ENCODE results near the gene SRP54.
A peak's percentile ranks its signal among the peaks of the same experiment; 100 is the strongest.
"Not testable (repeated sequence)": the region's sequence is repeated elsewhere in the genome, so short reads cannot be mapped to it uniquely, and the experiment has no call there.

The SRP54 gene

GRCh38 chr14:35046751-35047536 is 64.2 kb downstream of the SRP54 start:
- peak in 24 of 58 donors; percentile 4 to 74 (median 52) for DNase-seq

GRCh38 chr14:35047976-35048513 is 65.3 kb downstream of the SRP54 start:
- DNase-seq: no peak

- no peak for DNase-seq
Measured at GRCh38 chr14:35050652-35051051, 67.9 kb downstream of the SRP54 start.

GRCh38 chr14:35051796-35052195 is 69.0 kb downstream of the SRP54 start:
- no peak for DNase-seq

- DNase-seq: no peak
Measured at GRCh38 chr14:35052637-35053036, 69.8 kb downstream of the SRP54 start.

- not testable (repeated sequence) for DNase-seq
Measured at GRCh38 chr14:35061113-35061791, 78.5 kb downstream of the SRP54 start.

- not testable (repeated sequence) for DNase-seq
Measured at GRCh38 chr14:35065731-35066130, 82.9 kb downstream of the SRP54 start.

- no peak for DNase-seq
Measured at GRCh38 chr14:35068238-35069012, 85.6 kb downstream of the SRP54 start.

GRCh38 chr14:35072226-35072625 is 89.4 kb downstream of the SRP54 start:
- no peak for DNase-seq

GRCh38 chr14:35073486-35073885 is 90.7 kb downstream of the SRP54 start:
- no peak for DNase-seq

GRCh38 chr14:35078082-35078481 is 95.3 kb downstream of the SRP54 start:
- no peak for DNase-seq
